Amniotic epithelial cell (primary cell): Measurements from ENCODE around the gene FCGR3A.
"Not testable (repeated sequence)": the region's sequence is repeated elsewhere in the genome, so short reads cannot be mapped to it uniquely, and the experiment has no call there.

ENCODE experiments used
- DNase-seq: peaks from one replicate; pipeline ENCODE4 v3.0.0-alpha.2; 2010; ENCODE audit warnings: low read depth

Gene FCGR3A

GRCh38 chr1:161549652-161550051 lies at the start of gene FCGR3A:
FCGR3A (minus strand) TSS chr1:161549818; CDS start chr1:161549736, 82 bp downstream.
- no peak for DNase-seq

GRCh38 chr1:161597077-161597476 lies 47.5 kb upstream of the FCGR3A start:
- DNase-seq: not testable (repeated sequence)

GRCh38 chr1:161595583-161595982 lies 46.0 kb upstream of the FCGR3A start:
- DNase-seq: not testable (repeated sequence)

GRCh38 chr1:161595173-161595572 lies 45.6 kb upstream of the FCGR3A start:
- DNase-seq: not testable (repeated sequence)

GRCh38 chr1:161594269-161594984 lies 44.8 kb upstream of the FCGR3A start:
- not testable (repeated sequence) for DNase-seq

- DNase-seq: not testable (repeated sequence)
Measured at GRCh38 chr1:161593092-161593755, 43.6 kb upstream of the FCGR3A start.

GRCh38 chr1:161592586-161592985 lies 43.0 kb upstream of the FCGR3A start:
- DNase-seq: not testable (repeated sequence)

- peak; percentile 1 for DNase-seq
Measured at GRCh38 chr1:161589920-161590319, 40.3 kb upstream of the FCGR3A start.

GRCh38 chr1:161589365-161589764 lies 39.7 kb upstream of the FCGR3A start:
- not testable (repeated sequence) for DNase-seq

- DNase-seq: not testable (repeated sequence)
Measured at GRCh38 chr1:161588596-161588995, 39.0 kb upstream of the FCGR3A start.

- not testable (repeated sequence) for DNase-seq
Measured at GRCh38 chr1:161582882-161583281, 33.3 kb upstream of the FCGR3A start.

GRCh38 chr1:161580879-161581537 lies 31.4 kb upstream of the FCGR3A start:
- DNase-seq: not testable (repeated sequence)

- DNase-seq: not testable (repeated sequence)
Measured at GRCh38 chr1:161579856-161580507, 30.4 kb upstream of the FCGR3A start.

GRCh38 chr1:161576676-161577075 lies 27.1 kb upstream of the FCGR3A start:
- not testable (repeated sequence) for DNase-seq

- not testable (repeated sequence) for DNase-seq
Measured at GRCh38 chr1:161571703-161572102, 22.1 kb upstream of the FCGR3A start.

- not testable (repeated sequence) for DNase-seq
Measured at GRCh38 chr1:161566602-161566960, 17.0 kb upstream of the FCGR3A start.

- DNase-seq: not testable (repeated sequence)
Measured at GRCh38 chr1:161563522-161563921, 13.9 kb upstream of the FCGR3A start.

GRCh38 chr1:161562441-161562840 lies 12.8 kb upstream of the FCGR3A start:
- DNase-seq: not testable (repeated sequence)

GRCh38 chr1:161560960-161561715 lies 11.5 kb upstream of the FCGR3A start:
- peak; percentile 10 for DNase-seq

- not testable (repeated sequence) for DNase-seq
Measured at GRCh38 chr1:161557506-161558450, 8.2 kb upstream of the FCGR3A start.
